ENCODE results near the gene C9orf78.

The C9orf78 gene

GRCh38 chr9:129845373-129845772 is 10.3 kb upstream of the C9orf78 start:
- DNase-seq (ENCODE audit: low read depth in 2 of 2): no peak

- no peak for DNase-seq (ENCODE audit: low read depth in 2 of 2)
Observed at GRCh38 chr9:129841071-129841470, 6.0 kb upstream of the C9orf78 start.

DNA sequence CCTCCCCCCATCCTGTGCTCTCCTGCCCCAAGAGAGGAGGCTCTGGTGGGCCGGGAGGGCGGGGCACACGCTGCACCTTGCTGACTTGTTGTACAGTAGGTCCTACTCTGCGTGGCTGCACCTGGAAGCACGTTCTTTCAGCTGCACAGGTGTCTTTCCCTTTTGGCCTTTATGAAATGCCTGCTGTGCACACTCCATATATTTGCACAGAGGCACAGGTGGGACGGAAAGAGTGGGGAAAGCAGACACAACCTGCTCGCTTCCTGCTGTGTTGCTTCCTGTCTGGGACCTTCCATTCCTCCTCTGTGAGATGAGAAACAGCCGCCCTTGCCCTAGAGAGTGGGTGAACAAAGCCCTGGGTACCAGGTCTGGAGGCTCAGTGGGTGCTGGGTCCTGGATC is 5.0 kb upstream of the C9orf78 start:
- no peak for DNase-seq (ENCODE audit: low read depth in 2 of 2)

DNA sequence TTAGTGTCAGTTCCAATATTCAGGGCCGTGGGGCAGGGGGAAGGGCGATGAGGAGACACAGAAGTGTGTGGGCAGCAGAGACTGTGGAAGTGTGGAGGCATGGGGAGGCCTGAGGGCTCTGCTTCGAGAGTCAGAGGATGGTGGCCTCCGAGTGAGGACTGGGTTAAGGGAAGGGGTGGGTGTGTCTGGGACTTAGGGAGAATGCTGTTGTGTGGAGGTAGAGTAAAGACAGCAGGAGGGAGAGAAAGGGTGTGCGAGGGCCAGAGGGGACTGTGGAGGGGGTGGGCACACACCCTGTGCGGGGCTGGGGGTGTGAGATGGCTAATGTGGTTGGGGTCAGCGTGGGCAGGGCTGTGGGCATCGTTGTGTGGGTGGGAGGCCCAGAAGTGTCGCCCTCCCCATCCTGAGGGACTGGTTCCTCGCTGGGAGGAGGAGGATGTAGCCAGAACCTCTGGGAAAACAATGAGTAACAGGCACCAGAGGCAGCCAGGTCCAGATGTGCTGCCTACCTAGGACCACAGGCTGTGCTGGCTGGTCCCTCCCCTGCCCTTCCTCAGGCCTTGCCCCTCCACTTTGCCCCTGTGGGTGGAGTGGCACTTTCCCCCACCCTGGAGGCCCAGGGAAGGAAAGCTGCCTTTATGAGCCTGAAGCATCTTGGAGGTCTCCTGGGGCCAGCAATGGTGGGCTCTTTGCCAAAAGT is 4.4 kb upstream of the C9orf78 start:
- DNase-seq (ENCODE audit: low read depth in 2 of 2): no peak

DNA sequence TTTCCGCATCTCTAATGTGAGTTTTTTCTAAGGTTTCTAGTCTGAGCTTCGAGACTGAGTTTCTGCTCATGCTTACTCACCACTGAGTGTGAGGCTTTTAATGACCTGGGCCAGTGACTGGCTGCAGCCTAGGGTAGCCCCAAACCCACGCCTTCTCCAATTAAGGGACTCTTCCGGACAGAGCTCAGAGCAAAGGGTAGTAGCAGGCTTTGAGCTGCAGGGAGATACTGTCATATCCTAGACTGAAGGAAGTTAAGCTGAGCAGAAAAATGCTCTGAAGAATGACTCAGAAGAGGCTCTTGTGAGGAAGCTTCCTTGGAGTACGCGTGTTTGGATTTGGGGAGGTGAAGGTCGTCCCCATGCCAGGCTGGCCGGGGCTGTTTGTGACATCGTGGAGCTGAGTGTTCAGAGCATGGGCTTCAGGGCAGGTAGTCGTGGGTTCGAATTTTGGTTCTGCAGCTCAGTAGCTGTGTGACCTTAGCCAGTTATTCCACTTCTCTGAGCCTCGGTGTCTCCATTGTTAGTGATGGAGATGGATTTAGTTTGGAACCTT is 3.7 kb upstream of the C9orf78 start:
- DNase-seq (ENCODE audit: low read depth in 2 of 2): no peak

DNA sequence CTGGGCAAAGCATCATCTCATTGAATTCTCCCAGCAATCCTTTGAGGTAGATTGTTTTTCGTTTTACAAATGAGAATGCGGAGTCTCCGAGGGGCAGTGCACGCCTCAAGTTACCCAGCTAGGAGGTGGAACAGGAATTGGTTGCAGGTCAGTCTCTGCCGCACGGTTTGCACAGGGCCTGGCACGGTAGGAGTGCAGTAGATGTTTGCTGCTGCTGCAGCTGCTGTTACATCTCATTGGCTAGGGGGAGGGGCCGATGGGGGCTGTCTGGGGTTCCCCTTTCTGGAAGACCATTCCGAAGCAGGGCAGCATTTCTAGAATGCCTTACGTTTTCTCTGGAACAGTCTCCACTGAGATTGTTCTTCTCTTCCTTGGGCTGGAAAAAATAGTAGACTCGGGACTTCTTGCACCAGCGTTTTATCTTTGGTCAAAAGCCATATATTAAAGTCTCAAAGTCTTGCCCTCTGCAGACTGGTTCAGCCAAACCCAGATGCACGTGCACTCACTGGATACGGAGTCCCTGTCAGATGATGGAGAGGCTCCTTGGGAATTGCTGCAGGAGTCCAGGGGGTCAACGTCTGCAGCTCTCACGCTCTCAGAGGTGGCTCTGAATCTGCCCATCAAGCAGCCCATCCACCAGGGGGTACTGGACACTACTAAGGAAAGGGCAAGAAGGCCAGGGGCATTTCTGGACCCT is 1.4 kb upstream of the C9orf78 start:
- no peak for DNase-seq (ENCODE audit: low read depth in 2 of 2)

DNA sequence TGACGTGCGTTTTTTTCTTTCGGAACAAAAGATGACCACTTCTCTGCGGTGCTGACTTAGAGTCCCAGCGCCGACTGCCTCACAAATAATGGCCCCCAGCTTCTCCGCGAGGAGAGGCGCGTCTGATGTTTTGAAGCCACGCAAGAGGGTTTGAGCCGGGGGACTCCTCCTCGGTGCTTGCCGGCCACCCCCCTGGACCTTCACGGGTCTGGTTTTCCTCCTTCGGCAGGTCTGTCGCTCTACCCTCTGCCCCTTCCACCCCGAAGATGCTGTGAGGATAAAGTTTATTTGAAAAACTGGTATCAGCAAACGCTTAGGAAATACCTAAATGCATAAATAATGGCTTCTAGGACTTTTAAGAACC is 767 bp upstream of the C9orf78 start:
- DNase-seq (ENCODE audit: low read depth in 2 of 2): no peak

- no peak for DNase-seq (ENCODE audit: low read depth in 2 of 2)
Observed at GRCh38 chr9:129834489-129835127, 467 bp downstream of the C9orf78 start.

- DNase-seq (ENCODE audit: low read depth in 2 of 2): no peak
Observed at GRCh38 chr9:129832982-129833381, 2.1 kb downstream of the C9orf78 start.

DNA sequence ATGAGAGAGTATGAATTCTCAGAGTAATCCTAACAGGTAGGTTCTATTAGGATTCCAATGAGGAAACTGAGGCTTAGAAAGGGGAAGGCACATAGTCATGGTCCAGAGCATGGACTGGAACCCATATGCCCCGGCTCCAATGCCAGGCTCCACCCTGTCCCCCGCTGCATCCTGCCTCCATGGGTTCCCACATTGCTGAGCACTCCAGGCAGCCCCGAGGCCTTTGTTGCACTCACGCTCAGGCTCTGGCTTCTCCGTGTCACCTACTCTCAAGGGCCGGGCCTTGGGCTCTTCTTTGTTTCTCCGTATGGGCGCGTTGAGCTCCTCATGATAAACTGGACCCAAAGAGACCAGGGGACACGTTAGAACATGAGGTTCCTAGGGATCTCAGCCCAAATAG is 6.1 kb downstream of the C9orf78 start:
- DNase-seq (ENCODE audit: low read depth in 2 of 2): no peak

- DNase-seq (ENCODE audit: low read depth in 2 of 2): no peak
Observed at GRCh38 chr9:129828051-129828450, 7.0 kb downstream of the C9orf78 start.

- no peak for DNase-seq (ENCODE audit: low read depth in 2 of 2)
Observed at GRCh38 chr9:129826759-129827158, 8.3 kb downstream of the C9orf78 start.

DNA sequence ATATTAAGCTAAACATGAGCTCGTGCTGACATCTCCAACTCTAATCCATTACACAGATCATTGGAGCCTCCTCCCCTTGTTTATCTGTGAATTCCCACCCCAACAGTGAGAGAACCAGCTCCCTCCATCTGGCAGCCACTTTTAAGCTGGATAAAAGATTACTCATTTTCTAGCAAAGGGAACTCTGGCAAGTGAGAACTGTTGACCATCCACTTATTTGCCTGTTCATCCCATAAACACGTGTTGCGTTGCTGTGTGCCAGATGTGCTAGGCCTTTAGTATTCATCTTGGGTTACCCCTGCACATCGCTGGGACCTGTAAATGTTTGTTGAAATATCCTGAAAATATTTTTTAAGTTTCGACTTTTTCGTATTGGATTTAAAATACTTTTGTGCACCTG is 8.7 kb downstream of the C9orf78 start:
- DNase-seq (ENCODE audit: low read depth in 2 of 2): no peak

- DNase-seq (ENCODE audit: low read depth in 2 of 2): peak; percentile 83
Observed at GRCh38 chr9:129823935-129824601, 11.0 kb downstream of the C9orf78 start, which contains the start of gene TOR1A. Gene TOR1A (minus strand): TSS chr9:129824136. CDS start chr9:129824085, 51 bp downstream.

DNA sequence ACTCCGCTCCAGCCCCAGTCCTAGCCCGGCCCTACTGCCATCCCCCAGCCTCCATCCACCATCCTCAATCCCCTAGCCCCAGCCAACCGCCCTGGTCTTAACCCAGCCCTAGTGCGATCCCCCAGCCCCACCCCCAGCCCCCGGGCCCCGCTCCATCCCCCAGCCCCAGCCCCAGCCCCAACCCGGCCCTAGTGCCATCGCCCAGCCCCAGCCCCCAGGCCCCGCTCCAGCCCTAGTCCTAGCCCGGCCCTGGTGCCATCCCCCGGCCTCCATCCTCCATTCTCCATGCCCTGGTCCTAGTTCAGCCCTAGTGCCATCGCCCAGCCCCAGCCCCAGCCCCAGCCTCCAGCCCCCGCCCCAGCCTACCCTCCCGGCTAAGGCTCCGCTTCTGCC is 11.5 kb downstream of the C9orf78 start:
- no peak for DNase-seq (ENCODE audit: low read depth in 2 of 2)

DNA sequence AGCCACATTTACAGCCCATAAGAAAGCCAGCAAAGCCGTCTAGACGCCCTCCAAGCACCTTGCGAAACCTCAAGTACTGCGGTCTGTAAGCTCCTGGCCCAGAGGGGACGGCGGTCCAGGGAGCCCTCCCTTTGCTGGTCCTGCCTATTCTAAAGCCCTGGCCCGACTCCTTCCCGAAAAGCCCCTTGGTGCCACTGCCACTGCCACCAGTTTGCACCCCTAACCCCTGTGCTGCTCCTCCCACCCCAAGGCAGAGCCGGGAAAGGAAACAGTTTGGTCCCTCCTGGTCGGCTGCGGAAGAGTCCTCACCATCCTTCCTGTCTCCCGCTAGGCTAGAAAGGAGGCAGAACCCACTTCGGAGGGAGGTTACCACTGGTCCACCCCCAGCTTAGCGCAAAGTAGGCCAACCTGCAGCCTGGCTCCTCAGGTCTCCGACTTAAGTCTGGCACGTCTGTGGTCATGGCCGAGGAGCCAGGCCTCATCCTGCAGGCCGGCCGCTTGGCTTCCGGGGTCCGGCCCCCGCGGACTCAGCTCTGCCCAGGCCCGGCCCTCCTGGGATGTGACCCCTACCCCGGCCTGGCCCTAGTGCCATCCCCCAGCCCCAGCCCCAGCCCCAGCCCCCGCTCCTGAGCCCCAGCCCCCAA is 12.1 kb downstream of the C9orf78 start:
- no peak for DNase-seq (ENCODE audit: low read depth in 2 of 2)

GRCh38 chr9:129816501-129817435 is 18.3 kb downstream of the C9orf78 start:
- no peak for DNase-seq (ENCODE audit: low read depth in 2 of 2)

DNA sequence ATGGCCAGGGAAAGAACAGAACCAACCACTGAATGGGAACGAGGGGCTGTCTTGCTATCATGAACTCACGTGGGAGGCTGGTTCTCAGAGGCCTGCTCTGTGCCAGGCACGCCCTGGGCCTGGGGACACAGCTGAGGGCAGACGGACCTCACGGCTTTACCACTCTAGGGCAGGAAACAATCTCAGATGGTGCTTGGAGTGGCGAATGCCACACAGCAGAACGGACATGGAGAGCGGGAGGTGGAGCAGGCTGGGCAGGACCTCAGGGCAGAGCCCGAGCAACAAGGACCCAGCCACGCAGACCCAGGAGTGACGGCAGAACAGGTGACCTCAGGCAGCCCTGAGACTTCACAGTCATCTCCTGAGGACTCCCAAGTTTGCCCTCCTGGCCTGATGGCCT is 19.8 kb downstream of the C9orf78 start:
- DNase-seq (ENCODE audit: low read depth in 2 of 2): no peak

DNA sequence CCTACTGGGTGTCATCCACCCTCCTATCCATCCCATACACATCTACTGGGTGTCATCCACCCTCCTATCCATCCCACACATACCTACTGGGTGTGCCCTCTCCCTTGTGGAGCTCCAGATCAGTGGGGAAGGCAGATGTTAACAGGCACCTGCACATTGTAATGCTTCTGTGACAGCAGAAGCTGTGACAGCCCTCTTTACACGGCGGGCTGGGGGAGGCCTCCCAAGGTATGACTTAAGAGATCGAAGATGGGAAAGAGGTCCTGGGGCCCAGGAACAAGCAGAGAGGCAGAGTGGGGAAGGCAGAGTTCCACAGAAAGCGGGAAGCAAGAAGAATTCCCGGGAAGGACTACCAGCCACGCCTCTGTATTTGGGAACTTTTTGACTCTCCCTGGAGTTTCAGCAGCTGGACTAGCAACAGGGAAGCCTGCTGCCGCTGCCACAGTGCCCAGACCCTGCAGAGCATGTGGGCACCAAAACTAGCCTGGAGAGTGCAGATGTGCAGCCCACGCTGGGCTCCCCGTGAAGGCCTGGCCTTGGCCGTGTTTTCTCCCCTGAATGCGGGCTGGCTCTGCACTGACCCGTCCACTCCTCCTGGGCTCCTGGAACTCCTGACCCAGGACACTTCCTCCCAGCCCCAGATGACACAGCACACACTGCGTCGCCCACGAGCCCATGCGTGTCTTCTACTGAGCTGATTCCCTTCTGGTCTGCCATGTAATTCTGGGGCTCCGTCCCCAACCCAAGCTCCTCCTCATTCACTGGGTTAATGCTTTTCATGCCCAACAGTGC is 20.4 kb downstream of the C9orf78 start:
- DNase-seq (ENCODE audit: low read depth in 2 of 2): no peak

DNA sequence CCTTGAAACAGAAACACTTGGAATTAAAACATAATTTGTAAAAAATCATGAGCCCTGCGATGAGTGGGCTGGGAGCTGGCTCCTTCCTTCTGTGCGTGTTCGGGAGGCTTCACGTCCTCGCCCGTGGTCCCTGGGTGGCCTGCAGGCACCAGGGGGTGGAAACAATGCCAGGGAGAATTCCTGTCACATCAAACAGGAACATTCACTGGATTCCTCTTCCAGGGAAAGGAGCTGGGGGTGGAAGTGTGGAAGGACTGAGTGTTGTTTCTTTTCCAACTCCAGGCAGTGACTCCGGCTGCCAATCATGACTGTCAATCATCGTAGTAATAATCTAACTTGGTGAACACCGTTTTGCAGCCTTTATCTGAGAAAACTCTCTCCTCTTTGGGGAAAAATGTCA is 21.4 kb downstream of the C9orf78 start:
- no peak for DNase-seq (ENCODE audit: low read depth in 2 of 2)

Data from activated CD8-positive, alpha-beta memory T cell treated with anti-CD3 and anti-CD28 coated beads for 4 hours (primary cell).